ENCODE measurements around the gene NR2F2.
A peak's percentile ranks its signal among the peaks of the same experiment; 100 is the strongest.

Gene NR2F2

GRCh38 chr15:96320107-96320506 lies 10.4 kb upstream of the NR2F2 start:
- no peak for DNase-seq

GRCh38 chr15:96320703-96321638 lies 9.5 kb upstream of the NR2F2 start:
- no peak for DNase-seq

- no peak for DNase-seq
Measured at GRCh38 chr15:96321639-96322535, 8.6 kb upstream of the NR2F2 start.

GRCh38 chr15:96322536-96323318 lies 7.8 kb upstream of the NR2F2 start:
- no peak for DNase-seq

- DNase-seq: no peak
Measured at GRCh38 chr15:96323319-96324145, 7.0 kb upstream of the NR2F2 start.

- DNase-seq: no peak
Measured at GRCh38 chr15:96324192-96324895, 6.2 kb upstream of the NR2F2 start.

GRCh38 chr15:96324940-96325540 lies 5.5 kb upstream of the NR2F2 start:
- DNase-seq: no peak

GRCh38 chr15:96325541-96326327 lies 4.8 kb upstream of the NR2F2 start:
- peak; percentile 64 for DNase-seq

GRCh38 chr15:96326328-96327154 lies 4.0 kb upstream of the NR2F2 start:
- peak; percentile 65 for DNase-seq

- DNase-seq: peak; percentile 90
Measured at GRCh38 chr15:96327155-96327741, 3.3 kb upstream of the NR2F2 start.

GRCh38 chr15:96328181-96328876 lies 2.2 kb upstream of the NR2F2 start:
- DNase-seq: no peak

- DNase-seq: no peak
Measured at GRCh38 chr15:96328877-96329195, 1.7 kb upstream of the NR2F2 start.

- no peak for DNase-seq
Measured at GRCh38 chr15:96329403-96329981, 1.0 kb upstream of the NR2F2 start.

GRCh38 chr15:96330064-96330449 lies 443 bp upstream of the NR2F2 start:
- peak; percentile 87 for DNase-seq

GRCh38 chr15:96331144-96331944 lies 844 bp downstream of the NR2F2 start:
- peak; percentile 53 for DNase-seq

GRCh38 chr15:96331945-96332636 lies 1.6 kb downstream of the NR2F2 start:
- DNase-seq: peak; percentile 55
